Astrocyte (in vitro differentiated cells and primary cell): Measurements from ENCODE around the gene DGKQ. TPM values are rescaled to one million over a fixed set of nuclear protein-coding genes. Genes with fewer than 3 reads are reported as not detected.
A peak's percentile ranks its signal among the peaks of the same experiment; 100 is the strongest.

Source experiments
- DNase-seq: peaks from one replicate; pipeline ENCODE4 v3.0.0-alpha.2; 2010; ENCODE audit warnings: low read depth
- FAIRE-seq: peaks from 2 replicates; lab custom pipeline; 2011; peaks lifted over from hg19 to GRCh38; lab: Jason Lieb, UNC
- H2AFZ ChIP-seq: 2 replicates; pipeline ENCODE4 v1.6.0; 2012; ENCODE audit warnings: low read depth, low read length, inconsistent platforms
- H3K27ac ChIP-seq: 2 replicates; pipeline ENCODE4 v1.5.1; 2011; ENCODE audit warnings: low read depth, low read length, inconsistent platforms
- H3K27me3 ChIP-seq: 2 replicates; pipeline ENCODE4 v1.6.0; 2011; ENCODE audit warnings: low read length, inconsistent platforms; ENCODE audit not compliant: insufficient read depth
- H3K36me3 ChIP-seq: 2 replicates; pipeline ENCODE4 v1.5.1; 2011; ENCODE audit warnings: low read length, inconsistent platforms; ENCODE audit not compliant: insufficient read depth
- H3K4me1 ChIP-seq: 2 replicates; pipeline ENCODE4 v1.5.1; 2011; ENCODE audit warnings: low read length, inconsistent platforms; ENCODE audit not compliant: insufficient read depth
- H3K4me2 ChIP-seq: 2 replicates; pipeline ENCODE4 v1.6.0; 2012; ENCODE audit warnings: low read length, inconsistent platforms
- H3K4me3 ChIP-seq: 2 replicates; pipeline ENCODE4 v1.5.1; 2011; ENCODE audit warnings: low read depth, mild to moderate bottlenecking, low read length, inconsistent platforms; ENCODE audit not compliant: insufficient read depth
- H3K79me2 ChIP-seq: 2 replicates; pipeline ENCODE4 v1.6.0; 2012; ENCODE audit warnings: mild to moderate bottlenecking, low read length, inconsistent platforms; ENCODE audit not compliant: insufficient read depth
- H3K9ac ChIP-seq: 2 replicates; pipeline ENCODE4 v1.6.0; 2012; ENCODE audit warnings: mild to moderate bottlenecking, low read length, inconsistent platforms
- H3K9me3 ChIP-seq: 2 replicates; pipeline ENCODE4 v1.5.1; 2012; ENCODE audit warnings: low read depth, mild to moderate bottlenecking, low read length, inconsistent platforms; ENCODE audit not compliant: insufficient read depth
- H4K20me1 ChIP-seq: 2 replicates; pipeline ENCODE4 v1.6.0; 2012; ENCODE audit warnings: low read length, inconsistent platforms; ENCODE audit not compliant: insufficient read depth
- H3K27ac Mint-ChIP-seq: one replicate; pipeline ENCODE4 v1.8.0; 2021; ENCODE audit warnings: mild to moderate bottlenecking, mixed read lengths; ENCODE audit not compliant: unreplicated experiment
- H3K27me3 Mint-ChIP-seq: one replicate; pipeline ENCODE4 v1.8.0; 2021; ENCODE audit warnings: low read depth, mixed read lengths; ENCODE audit not compliant: unreplicated experiment
- H3K36me3 Mint-ChIP-seq: one replicate; pipeline ENCODE4 v1.8.0; 2021; ENCODE audit warnings: low read depth, mixed read lengths; ENCODE audit not compliant: unreplicated experiment
- H3K4me1 Mint-ChIP-seq: one replicate; pipeline ENCODE4 v1.8.0; 2021; ENCODE audit warnings: low read depth, mixed read lengths; ENCODE audit not compliant: unreplicated experiment
- H3K4me3 Mint-ChIP-seq: one replicate; pipeline ENCODE4 v1.8.0; 2021; ENCODE audit warnings: mild to moderate bottlenecking, moderate library complexity, mixed read lengths; ENCODE audit not compliant: unreplicated experiment
- H3K9me3 Mint-ChIP-seq: one replicate; pipeline ENCODE4 v1.8.0; 2021; ENCODE audit warnings: mild to moderate bottlenecking, mixed read lengths; ENCODE audit not compliant: unreplicated experiment
- CTCF ChIP-seq: IDR thresholded peaks from 2 replicates; pipeline ENCODE4 v1.5.1; 2011; ENCODE audit warnings: low read depth, mild to moderate bottlenecking, inconsistent platforms, low read length, moderate library complexity; ENCODE audit not compliant: insufficient read depth
- EZH2 ChIP-seq: IDR thresholded peaks from 2 replicates; pipeline ENCODE4 v1.6.1; 2012; ENCODE audit warnings: mild to moderate bottlenecking, low read length, inconsistent platforms; ENCODE audit not compliant: insufficient read depth
- total RNA-seq: library from RNA; stranded (reverse); gene quantifications from 2 replicates; pipeline ENCODE4 v1.2.1, GENCODE V29; 2021

DGKQ gene
- total RNA-seq, 1 donor from 2014 or later, result 19.0 TPM

- DNase-seq (peak; percentile 53), FAIRE-seq (no peak)
- Mint-ChIP-seq H3K9me3 (no peaks in the 10 kb centered on the region), H3K36me3 (peaks cover 7% of the 10 kb centered on the region), H3K27ac (no peak overlapping the region), H3K4me3 (no peak overlapping the region), H3K27me3 (no peaks in the 10 kb centered on the region), H3K4me1 (peaks cover 11% of the 10 kb centered on the region)
- Histone ChIP-seq H3K4me1 (peaks cover 5% of the 10 kb centered on the region), H3K27me3 (no peaks in the 10 kb centered on the region), H3K4me3 (no peak overlapping the region), H3K9me3 (no peaks in the 10 kb centered on the region), H3K27ac (peak overlapping the region; percentile 27), H3K9ac (no peak overlapping the region), H2AFZ (no peak overlapping the region), H3K79me2 (peaks cover 75% of the 10 kb centered on the region), H3K4me2 (peak overlapping the region; percentile 14), H3K36me3 (peaks cover 3% of the 10 kb centered on the region), H4K20me1 (peaks cover 89% of the 10 kb centered on the region)
- TF ChIP-seq EZH2 (no peak), CTCF (no peak)
These were observed 60.7 kb downstream of the DGKQ start for GRCh38 chr4:912548-913279.

DNA sequence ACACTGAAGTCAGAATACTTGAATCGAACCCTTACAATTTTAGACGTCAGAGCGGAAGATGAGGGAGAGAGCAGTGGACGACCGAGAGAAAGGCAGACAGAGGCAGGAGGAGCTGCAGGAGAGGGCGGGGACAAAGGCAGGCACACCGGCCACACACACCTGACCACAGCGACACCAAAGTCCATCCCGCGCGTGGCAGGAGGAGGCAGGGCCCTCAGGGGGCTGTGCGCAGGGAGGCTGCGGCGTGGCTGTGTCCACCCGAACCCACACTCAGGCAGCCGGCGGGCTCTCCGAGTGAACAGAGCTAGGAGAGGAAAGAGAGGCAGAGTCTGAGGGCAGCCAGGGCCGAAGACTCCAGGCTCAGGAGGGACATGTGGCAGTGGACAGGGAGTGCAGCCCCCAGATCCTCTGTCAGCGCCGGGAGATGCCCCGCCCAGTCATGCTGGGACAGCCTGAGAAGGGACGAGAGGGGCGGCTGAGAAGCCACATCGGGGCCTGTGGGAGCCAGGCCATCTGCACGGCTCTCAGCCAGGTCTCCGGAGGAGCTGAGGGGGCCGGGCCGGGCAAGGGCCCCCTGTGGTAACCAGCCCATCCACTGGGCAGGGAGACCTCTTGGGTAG lies 61.4 kb downstream of the DGKQ start:
- no peak overlapping the region for H3K4me3 Mint-ChIP-seq
- H3K36me3 Mint-ChIP-seq, result peaks cover 5% of the 10 kb centered on the region
- no peak overlapping the region for H3K4me3 ChIP-seq
- no peak overlapping the region for H3K27ac Mint-ChIP-seq
- peaks cover 71% of the 10 kb centered on the region for H3K79me2 ChIP-seq
- peak overlapping the region; percentile 14 for H3K4me2 ChIP-seq
- H3K9ac ChIP-seq, result no peak overlapping the region
- no peaks in the 10 kb centered on the region for H3K27me3 Mint-ChIP-seq
- FAIRE-seq (no peak), DNase-seq (no peak)
- no peak for TF ChIP-seq CTCF
- no peak for TF ChIP-seq EZH2
- H3K36me3 ChIP-seq, result peaks cover 3% of the 10 kb centered on the region
- peaks cover 9% of the 10 kb centered on the region for H3K4me1 ChIP-seq
- H3K9me3 Mint-ChIP-seq, result no peaks in the 10 kb centered on the region
- peaks cover 11% of the 10 kb centered on the region for H3K4me1 Mint-ChIP-seq
- peak overlapping the region; percentile 27 for H3K27ac ChIP-seq
- H4K20me1 ChIP-seq, result peaks cover 89% of the 10 kb centered on the region
- no peak overlapping the region for H2AFZ ChIP-seq
- no peaks in the 10 kb centered on the region for H3K27me3 ChIP-seq
- H3K9me3 ChIP-seq, result no peaks in the 10 kb centered on the region
